HepG2 (cell line): ENCODE measurements around the gene CDK9. TPM values are rescaled to one million over a fixed set of nuclear protein-coding genes. Genes with fewer than 3 reads are reported as not detected.

Experiments used
- ATAC-seq: fragments of 200-7000 bp; cut with Tn5 transposase; 3 replicates; pipeline ENCODE4 v1.9.1; 2020; ENCODE audit warnings: mild to moderate bottlenecking, moderate library complexity
- BruUV-seq: library from RNA; stranded (reverse); fragments of 400-500 nt; replicated peaks from 2 replicates; lab custom pipeline; 2021; lab: Mats Ljungman, UMichigan
- CTCF ChIA-PET: fragments of 300-600 bp; formaldehyde crosslinking; extraction: SDS; loops from one replicate; lab custom pipeline; 2021; ENCODE audit warnings: low total read pairs, inconsistent platforms, low intra/inter-chr PET ratio; lab: Yijun Ruan, JAX
- POLR2A ChIA-PET: fragments of 350-600 bp; sonication (Branson Sonifier 250); formaldehyde crosslinking; loops from one replicate; lab custom pipeline; 2020; ENCODE audit warnings: antibody characterized with exemption, inconsistent platforms; lab: Yijun Ruan, JAX
- DNase-seq: peaks from one replicate; pipeline ENCODE4 v3.0.0-alpha.2; 2015; ENCODE audit warnings: low spot score
- FAIRE-seq: peaks from 3 replicates; lab custom pipeline; 2011; peaks lifted over from hg19 to GRCh38; lab: Jason Lieb, UNC
- H2AFZ ChIP-seq: one replicate; pipeline ENCODE4 v1.6.1; 2011; ENCODE audit warnings: low read length, inconsistent platforms
- H3K27ac ChIP-seq: fragments of 300-600 bp; 3 replicates; pipeline ENCODE4 v1.8.0; 2011; ENCODE audit warnings: mixed run types, mild to moderate bottlenecking, mixed read lengths, low read length, inconsistent platforms; ENCODE audit not compliant: insufficient read depth; ENCODE audit errors: extremely low read length
- H3K27me3 ChIP-seq, 2 experiments: fragments of 200-600 bp in 1 of 2; 2 replicates in 1 of 2; 3 replicates in 1 of 2; pipeline versions ENCODE4 v1.6.0 to v1.8.0; 2011; ENCODE audit warnings: low read length in 2 of 2, mild to moderate bottlenecking in 2 of 2, moderate library complexity in 2 of 2, inconsistent platforms in 1 of 2; ENCODE audit not compliant: insufficient read depth in 2 of 2, control insufficient read depth in 1 of 2
- H3K36me3 ChIP-seq, 2 experiments: fragments of 200-600 bp in 1 of 2; replicated peaks in 1 of 2; 2 replicates in 1 of 2; 3 replicates in 1 of 2; pipeline versions ENCODE4 v1.5.1 to v1.8.0; 2011; ENCODE audit warnings: low read length in 2 of 2, inconsistent platforms in 1 of 2; ENCODE audit not compliant: insufficient read depth in 2 of 2, control insufficient read depth in 1 of 2
- H3K4me1 ChIP-seq: 2 replicates; pipeline ENCODE4 v1.5.1; 2012; ENCODE audit warnings: low read length, inconsistent platforms; ENCODE audit not compliant: insufficient read depth
- H3K4me2 ChIP-seq: 2 replicates; pipeline ENCODE4 v1.6.0; 2011; ENCODE audit warnings: low read depth, low read length, inconsistent platforms
- H3K4me3 ChIP-seq, 3 experiments: fragments of 200-600 bp in 1 of 3; sonication (generic), shearing (Covaris generic) in 1 of 3; replicated peaks in 1 of 3; 2 replicates each; pipeline ENCODE4 v1.5.1; 2011 to 2016; ENCODE audit warnings: low read length in 3 of 3, inconsistent platforms in 2 of 3, low read depth in 2 of 3, mild to moderate bottlenecking in 2 of 3, control low read depth in 1 of 3, mixed read lengths in 1 of 3; ENCODE audit not compliant: insufficient read depth in 1 of 3
- H3K79me2 ChIP-seq: one replicate; pipeline ENCODE4 v1.6.1; 2011; ENCODE audit warnings: low read length, inconsistent platforms; ENCODE audit not compliant: insufficient read depth
- H3K9ac ChIP-seq: 2 replicates; pipeline ENCODE4 v1.6.0; 2011; ENCODE audit warnings: mild to moderate bottlenecking, low read depth, low read length, inconsistent platforms; ENCODE audit not compliant: insufficient read depth
- H3K9me3 ChIP-seq: 2 replicates; pipeline ENCODE4 v1.5.1; 2012; ENCODE audit warnings: mild to moderate bottlenecking, low read length
- H4K20me1 ChIP-seq: 2 replicates; pipeline ENCODE4 v1.6.0; 2011; ENCODE audit warnings: inconsistent platforms, mild to moderate bottlenecking, low read length, moderate library complexity; ENCODE audit not compliant: insufficient read depth
- FOXO1 ChIP-seq: sonication (generic); formaldehyde crosslinking; IDR thresholded peaks from 2 replicates; pipeline ENCODE4 v1.4.0; 2020; ENCODE audit warnings: missing genetic modification reagents
- KAT8 ChIP-seq: IDR thresholded peaks from 2 replicates; pipeline ENCODE4 v1.6.1; 2016; ENCODE audit warnings: missing genetic modification reagents, missing compliant biosample characterization
- NFATC3 ChIP-seq: sonication (generic); formaldehyde crosslinking; IDR thresholded peaks from 2 replicates; pipeline ENCODE4 v1.5.1; 2020; ENCODE audit warnings: mild to moderate bottlenecking, missing genetic modification reagents
- STAT6 ChIP-seq: sonication (generic); formaldehyde crosslinking; IDR thresholded peaks from 2 replicates; pipeline ENCODE4 v1.4.0; 2020; ENCODE audit warnings: missing genetic modification reagents, mild to moderate bottlenecking, borderline replicate concordance
- THRA ChIP-seq: sonication (generic); formaldehyde crosslinking; IDR thresholded peaks from 2 replicates; pipeline ENCODE4 v1.4.0; 2020; ENCODE audit warnings: missing genetic modification reagents, borderline replicate concordance
- ZNF354B ChIP-seq: sonication (generic); formaldehyde crosslinking; IDR thresholded peaks from 2 replicates; pipeline ENCODE4 v1.8.0; 2022; ENCODE audit warnings: mild to moderate bottlenecking, missing genetic modification reagents
- ZNF512B ChIP-seq: sonication (generic); formaldehyde crosslinking; IDR thresholded peaks from 2 replicates; pipeline ENCODE4 v1.5.1; 2020; ENCODE audit warnings: missing genetic modification reagents, mild to moderate bottlenecking, borderline replicate concordance
- ZNF550 ChIP-seq: sonication (generic); formaldehyde crosslinking; IDR thresholded peaks from 2 replicates; pipeline ENCODE4 v1.4.0; 2020; ENCODE audit warnings: mild to moderate bottlenecking, missing genetic modification reagents, borderline replicate concordance
- ZNF629 ChIP-seq: sonication (generic); formaldehyde crosslinking; conservative IDR thresholded peaks from 2 replicates; pipeline ENCODE4 v1.5.0; 2020; ENCODE audit warnings: missing genetic modification reagents
- WGBS: methylation state at CpG from one replicate; pipeline ENCODE4 v1.1.6; 2017; ENCODE audit warnings: low lambda C conversion rate; 5-methylcytosine and 5-hydroxymethylcytosine counted together
- in situ Hi-C: cut with HindIII; loops from 2 replicates; pipeline ENCODE4 v1.10.0; 2017; ENCODE audit warnings: low pct_unique_long_range_greater_than_20kb; ENCODE audit not compliant: extremely low pct_ligation_motif_present
- intact Hi-C: fragments of 100-400 bp; cut with micrococcal nuclease; formaldehyde crosslinking; loops from one replicate; pipeline ENCODE4 v1.10.0; 2022; ENCODE audit not compliant: unreplicated experiment
- polyA plus RNA-seq, 8 experiments: library from polyadenylated mRNA; depleted of rRNA in 3 of 8; stranded (reverse) in 7 of 8; unstranded in 1 of 8; fragments of >200 nt; fragmentation: Illumina TruSeq in 4 of 8; extraction: Trizol in 4 of 8; gene quantifications; 2 replicates each; pipeline versions ENCODE4 v1.2.1 to v1.2.3, GENCODE V29; 2011 to 2016; ENCODE audit warnings: low read depth in 4 of 8, missing spikeins in 1 of 8, mixed read lengths in 1 of 8; ENCODE audit not compliant: insufficient read depth in 1 of 8
- total RNA-seq, 5 experiments: library from RNA; depleted of rRNA; stranded (reverse); fragments of >200 nt; fragmentation: Illumina TruSeq; extraction: Trizol; gene quantifications; 2 replicates each; pipeline ENCODE4 v1.2.3, GENCODE V29; 2016; ENCODE audit warnings: low read depth in 1 of 5
- TF ChIP-seq, protein P1 (sequence below): sonication (generic); formaldehyde crosslinking; IDR thresholded peaks from 2 replicates; pipeline ENCODE4 v1.8.0; 2022; ENCODE audit warnings: mild to moderate bottlenecking, missing genetic modification reagents, moderate library complexity

Gene CDK9
- total and polyA plus RNA-seq, 2 of the 13 experiments (the other 11 are each of a cell fraction or from before 2014, with no cell fraction given): 16.8 to 21.5 TPM

- Histone ChIP-seq H2AFZ (no peak overlapping the region), H3K9ac (no peak overlapping the region), H3K4me2 (peak overlapping the region; percentile 99)
Measured at GRCh38 chr9:127829205-127829906, 43.5 kb downstream of the CDK9 start.

GRCh38 chr9:127832248-127832647 lies 46.4 kb downstream of the CDK9 start:
- Histone ChIP-seq H2AFZ (no peak overlapping the region), H4K20me1 (no peaks in the 10 kb centered on the region), H3K27me3 (no peaks in the 10 kb centered on the region; a peak in 1 of 5 replicates), H3K27ac (no peak overlapping the region), H3K36me3 (no peaks in the 10 kb centered on the region), H3K79me2 (no peaks in the 10 kb centered on the region), H3K9me3 (no peaks in the 10 kb centered on the region), H3K4me1 (peaks cover 35% of the 10 kb centered on the region), H3K4me2 (no peak overlapping the region), H3K4me3 (no peak overlapping the region), H3K9ac (no peak overlapping the region)
- ATAC-seq (no peak), DNase-seq (no peak), FAIRE-seq (no peak)
- WGBS: 59% methylated on average over 7 of the region's 7 CpGs
- TF ChIP-seq ZNF512B (CRISPR knock-in tag): no peak
- no peak for TF ChIP-seq ZNF354B (CRISPR knock-in tag)
- no peak for TF ChIP-seq FOXO1 (CRISPR knock-in tag)
- no peak for TF ChIP-seq KAT8 (CRISPR knock-in tag)
- TF ChIP-seq STAT6 (CRISPR knock-in tag): no peak
- TF ChIP-seq THRA (CRISPR knock-in tag): no peak
- TF ChIP-seq, protein P1, sequence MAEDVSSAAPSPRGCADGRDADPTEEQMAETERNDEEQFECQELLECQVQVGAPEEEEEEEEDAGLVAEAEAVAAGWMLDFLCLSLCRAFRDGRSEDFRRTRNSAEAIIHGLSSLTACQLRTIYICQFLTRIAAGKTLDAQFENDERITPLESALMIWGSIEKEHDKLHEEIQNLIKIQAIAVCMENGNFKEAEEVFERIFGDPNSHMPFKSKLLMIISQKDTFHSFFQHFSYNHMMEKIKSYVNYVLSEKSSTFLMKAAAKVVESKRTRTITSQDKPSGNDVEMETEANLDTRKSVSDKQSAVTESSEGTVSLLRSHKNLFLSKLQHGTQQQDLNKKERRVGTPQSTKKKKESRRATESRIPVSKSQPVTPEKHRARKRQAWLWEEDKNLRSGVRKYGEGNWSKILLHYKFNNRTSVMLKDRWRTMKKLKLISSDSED (CRISPR knock-in tag): no peak
- no TSS peak for BruUV-seq
- in situ Hi-C loops: no loop called here
- intact Hi-C loops: no loop called here
- ChIA-PET CTCF (no interaction called here), POLR2A (no interaction called here)

More at GRCh38 chr9:127829205-127829906, 43.5 kb downstream of the CDK9 start:
- H3K4me1 ChIP-seq: peaks cover 42% of the 10 kb centered on the region
- no peak overlapping the region for H3K4me3 ChIP-seq
- H3K36me3 ChIP-seq: no peaks in the 10 kb centered on the region
- ChIA-PET POLR2A (interaction anchor here (1.4 to 2.1 kb wide), 3 partner anchors 9 to 36 kb away, joined by 4 to 6 read pairs (median 5); partner anchors contain the start of gene FPGS), CTCF (no interaction called here)
- BruUV-seq: no TSS peak
- H4K20me1 ChIP-seq: no peaks in the 10 kb centered on the region
- H3K27me3 ChIP-seq: no peaks in the 10 kb centered on the region
- H3K79me2 ChIP-seq: no peaks in the 10 kb centered on the region
- ATAC-seq: no peak
- FAIRE-seq: no peak
- TF ChIP-seq ZNF629 (CRISPR knock-in tag): peak; percentile 52; the same call in 1 of the 2 replicates
- no peak for TF ChIP-seq ZNF550 (CRISPR knock-in tag)
- no peak for TF ChIP-seq NFATC3
- in situ Hi-C loops: no loop called here
- H3K9me3 ChIP-seq: no peaks in the 10 kb centered on the region
- no peak overlapping the region for H3K27ac ChIP-seq
- intact Hi-C loops: no loop called here
- DNase-seq: no peak
- 56% methylated on average over 2 of the region's 6 CpGs for WGBS
